ENCODE results near the gene SERPINA5. TPM values are rescaled to one million over a fixed set of nuclear protein-coding genes. Genes with fewer than 3 reads are reported as not detected.

The SERPINA5 gene
- polyA plus RNA-seq, 1 experiment: not detected

DNA sequence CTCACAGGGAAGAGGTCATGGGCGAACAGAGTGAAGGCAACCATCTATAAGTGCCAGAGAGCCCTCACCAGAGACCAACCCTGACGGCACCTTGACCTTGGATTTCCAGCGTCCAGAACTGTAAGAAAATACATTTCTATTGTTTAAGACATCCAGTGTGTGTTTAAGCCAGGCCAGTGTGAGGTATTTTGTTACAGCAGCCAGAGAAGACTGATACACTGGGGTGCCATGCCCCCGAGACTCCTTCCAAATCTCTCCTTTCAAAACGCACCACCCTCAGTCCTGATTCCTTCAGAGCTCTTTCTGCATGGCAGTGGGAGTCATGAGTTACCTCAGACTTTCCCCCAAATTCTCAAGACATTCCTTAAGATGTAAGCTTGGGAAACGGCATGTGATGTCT, 2.5 kb upstream of the SERPINA5 start:
- Histone ChIP-seq H3K27ac (ENCODE audit: low read depth, low read length) (no peak overlapping the region), H3K27me3 (ENCODE audit: control insufficient read depth, insufficient read depth, low read length) (peaks cover 10% of the 10 kb centered on the region), H3K9me3 (ENCODE audit: control insufficient read depth, insufficient read depth, low read length) (no peaks in the 10 kb centered on the region), H3K4me3 (ENCODE audit: low read depth, low read length) (no peak overlapping the region)
- POLR2A ChIA-PET: no interaction called here
- TF ChIP-seq, protein P1, sequence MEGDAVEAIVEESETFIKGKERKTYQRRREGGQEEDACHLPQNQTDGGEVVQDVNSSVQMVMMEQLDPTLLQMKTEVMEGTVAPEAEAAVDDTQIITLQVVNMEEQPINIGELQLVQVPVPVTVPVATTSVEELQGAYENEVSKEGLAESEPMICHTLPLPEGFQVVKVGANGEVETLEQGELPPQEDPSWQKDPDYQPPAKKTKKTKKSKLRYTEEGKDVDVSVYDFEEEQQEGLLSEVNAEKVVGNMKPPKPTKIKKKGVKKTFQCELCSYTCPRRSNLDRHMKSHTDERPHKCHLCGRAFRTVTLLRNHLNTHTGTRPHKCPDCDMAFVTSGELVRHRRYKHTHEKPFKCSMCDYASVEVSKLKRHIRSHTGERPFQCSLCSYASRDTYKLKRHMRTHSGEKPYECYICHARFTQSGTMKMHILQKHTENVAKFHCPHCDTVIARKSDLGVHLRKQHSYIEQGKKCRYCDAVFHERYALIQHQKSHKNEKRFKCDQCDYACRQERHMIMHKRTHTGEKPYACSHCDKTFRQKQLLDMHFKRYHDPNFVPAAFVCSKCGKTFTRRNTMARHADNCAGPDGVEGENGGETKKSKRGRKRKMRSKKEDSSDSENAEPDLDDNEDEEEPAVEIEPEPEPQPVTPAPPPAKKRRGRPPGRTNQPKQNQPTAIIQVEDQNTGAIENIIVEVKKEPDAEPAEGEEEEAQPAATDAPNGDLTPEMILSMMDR (IDR thresholded peaks at IDR 0.05; ENCODE audit: low read depth, low read length): no peak
- CTCF ChIA-PET: no interaction called here
- DNase-seq (ENCODE audit: low read depth, low spot score): no peak

DNA sequence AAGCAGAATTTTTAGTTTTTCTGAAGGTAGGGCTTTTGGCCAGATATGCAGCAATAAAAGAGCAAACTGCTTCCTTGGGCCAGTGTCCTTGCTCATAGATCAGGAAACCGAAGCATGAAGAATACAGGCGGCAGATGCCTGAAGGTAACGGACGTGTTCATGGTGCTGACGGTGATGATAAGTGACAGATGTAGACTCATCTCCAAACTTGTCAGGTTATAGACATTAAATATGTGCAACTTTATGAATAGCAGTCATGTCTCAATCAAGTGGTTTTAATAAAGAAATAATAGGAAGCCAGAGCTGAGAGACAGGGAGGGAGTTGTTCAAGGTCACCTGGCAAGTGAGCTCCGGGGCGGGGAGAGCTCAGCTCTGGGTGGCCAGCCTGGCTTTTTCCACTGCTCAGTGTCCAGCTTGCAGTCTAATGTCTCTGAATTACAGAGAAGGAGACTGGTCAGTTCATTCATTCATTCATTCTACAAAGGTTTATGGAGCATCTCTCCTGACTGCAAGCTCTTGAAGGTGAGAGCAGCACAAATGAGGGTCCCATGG, 1.0 kb downstream of the SERPINA5 start:
- no peak for DNase-seq (ENCODE audit: low read depth, low spot score)
- Histone ChIP-seq H3K4me3 (ENCODE audit: low read depth, low read length) (no peak overlapping the region), H3K27ac (ENCODE audit: low read depth, low read length) (no peak overlapping the region), H3K27me3 (ENCODE audit: control insufficient read depth, insufficient read depth, low read length) (peaks cover 10% of the 10 kb centered on the region), H3K9me3 (ENCODE audit: control insufficient read depth, insufficient read depth, low read length) (no peaks in the 10 kb centered on the region)
- TF ChIP-seq, protein P1 (IDR thresholded peaks at IDR 0.05; ENCODE audit: low read depth, low read length): no peak
- ChIA-PET CTCF (no interaction called here), POLR2A (no interaction called here)

- TF ChIP-seq, protein P1 (IDR thresholded peaks at IDR 0.05; ENCODE audit: low read depth, low read length): no peak
- no peak overlapping the region for H3K4me3 ChIP-seq (ENCODE audit: low read depth, low read length)
- POLR2A ChIA-PET: no interaction called here
- H3K27me3 ChIP-seq (ENCODE audit: control insufficient read depth, insufficient read depth, low read length): peaks cover 13% of the 10 kb centered on the region
- DNase-seq (ENCODE audit: low read depth, low spot score): no peak
- CTCF ChIA-PET: interaction anchor here (0.8 kb wide), 1 partner anchor 34 kb away, joined by 3 read pairs; no protein-coding TSS in a partner anchor
- H3K9me3 ChIP-seq (ENCODE audit: control insufficient read depth, insufficient read depth, low read length): no peaks in the 10 kb centered on the region
- no peak overlapping the region for H3K27ac ChIP-seq (ENCODE audit: low read depth, low read length)
These were observed 1.6 kb downstream of the SERPINA5 start for GRCh38 chr14:94582851-94583250.

GRCh38 chr14:94583557-94583956, 2.3 kb downstream of the SERPINA5 start:
- Histone ChIP-seq H3K27me3 (ENCODE audit: control insufficient read depth, insufficient read depth, low read length) (peaks cover 12% of the 10 kb centered on the region), H3K9me3 (ENCODE audit: control insufficient read depth, insufficient read depth, low read length) (no peaks in the 10 kb centered on the region), H3K27ac (ENCODE audit: low read depth, low read length) (no peak overlapping the region), H3K4me3 (ENCODE audit: low read depth, low read length) (no peak overlapping the region)
- ChIA-PET POLR2A (no interaction called here), CTCF (interaction anchor here (0.8 to 1.2 kb wide), 2 partner anchors 16 to 35 kb away, joined by 3 read pairs; no protein-coding TSS in a partner anchor)
- TF ChIP-seq, protein P1 (IDR thresholded peaks at IDR 0.05; ENCODE audit: low read depth, low read length): no peak
- no peak for DNase-seq (ENCODE audit: low read depth, low spot score)

GRCh38 chr14:94584591-94585280, 3.5 kb downstream of the SERPINA5 start:
- Histone ChIP-seq H3K27ac (ENCODE audit: low read depth, low read length) (no peak overlapping the region), H3K4me3 (ENCODE audit: low read depth, low read length) (no peak overlapping the region), H3K27me3 (ENCODE audit: control insufficient read depth, insufficient read depth, low read length) (peaks cover 15% of the 10 kb centered on the region), H3K9me3 (ENCODE audit: control insufficient read depth, insufficient read depth, low read length) (no peaks in the 10 kb centered on the region)
- CTCF ChIA-PET: interaction anchor here (1.2 kb wide), 1 partner anchor 15 kb away, joined by 3 read pairs; no protein-coding TSS in a partner anchor
- no peak for DNase-seq (ENCODE audit: low read depth, low spot score)
- TF ChIP-seq, protein P1 (IDR thresholded peaks at IDR 0.05; ENCODE audit: low read depth, low read length): no peak
- POLR2A ChIA-PET: no interaction called here

All from AG04450 (cell line).